M059J (cell line): ENCODE measurements around the gene MEIS2. TPM values are rescaled to one million over a fixed set of nuclear protein-coding genes. Genes with fewer than 3 reads are reported as not detected.
A peak's percentile ranks its signal among the peaks of the same experiment; 100 is the strongest.
"Not testable (repeated sequence)": the region's sequence is repeated elsewhere in the genome, so short reads cannot be mapped to it uniquely, and the experiment has no call there.

ENCODE experiments used
- DNase-seq: peaks from one replicate; pipeline ENCODE4 v3.0.0-alpha.2; 2012; ENCODE audit warnings: low read depth
- total RNA-seq: library from RNA; depleted of rRNA; stranded (reverse); fragments of >200 nt; shearing (Covaris generic); gene quantifications from 2 replicates; pipeline ENCODE4 v1.2.3, GENCODE V29; 2014

The MEIS2 gene
- total RNA-seq, 1 experiment from 2014 or later, result 32.9 TPM

GRCh38 chr15:37009288-37009687 is 91.1 kb downstream of the MEIS2 start:
- no peak for DNase-seq

DNA sequence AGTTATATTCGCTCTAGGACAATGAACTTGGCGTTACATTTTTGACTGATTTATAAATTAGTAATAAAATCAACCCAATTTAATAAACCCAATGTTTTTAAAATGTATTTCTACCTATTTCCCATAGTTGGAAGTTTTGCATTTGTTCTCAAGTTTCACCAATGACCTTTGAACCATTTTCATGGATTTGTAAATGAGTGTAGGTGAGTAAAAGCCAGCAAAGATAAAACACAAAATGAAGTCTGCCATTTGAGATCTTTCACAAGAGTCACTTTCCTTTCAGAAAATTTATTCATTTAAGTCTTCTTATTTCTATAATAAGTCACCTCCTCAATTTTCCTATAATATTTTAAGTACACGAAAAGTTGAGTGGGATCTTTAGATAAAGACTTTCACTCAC is 92.1 kb downstream of the MEIS2 start:
- DNase-seq, result no peak

- DNase-seq, result no peak
Observed at GRCh38 chr15:37007301-37007700, 93.0 kb downstream of the MEIS2 start.

DNA sequence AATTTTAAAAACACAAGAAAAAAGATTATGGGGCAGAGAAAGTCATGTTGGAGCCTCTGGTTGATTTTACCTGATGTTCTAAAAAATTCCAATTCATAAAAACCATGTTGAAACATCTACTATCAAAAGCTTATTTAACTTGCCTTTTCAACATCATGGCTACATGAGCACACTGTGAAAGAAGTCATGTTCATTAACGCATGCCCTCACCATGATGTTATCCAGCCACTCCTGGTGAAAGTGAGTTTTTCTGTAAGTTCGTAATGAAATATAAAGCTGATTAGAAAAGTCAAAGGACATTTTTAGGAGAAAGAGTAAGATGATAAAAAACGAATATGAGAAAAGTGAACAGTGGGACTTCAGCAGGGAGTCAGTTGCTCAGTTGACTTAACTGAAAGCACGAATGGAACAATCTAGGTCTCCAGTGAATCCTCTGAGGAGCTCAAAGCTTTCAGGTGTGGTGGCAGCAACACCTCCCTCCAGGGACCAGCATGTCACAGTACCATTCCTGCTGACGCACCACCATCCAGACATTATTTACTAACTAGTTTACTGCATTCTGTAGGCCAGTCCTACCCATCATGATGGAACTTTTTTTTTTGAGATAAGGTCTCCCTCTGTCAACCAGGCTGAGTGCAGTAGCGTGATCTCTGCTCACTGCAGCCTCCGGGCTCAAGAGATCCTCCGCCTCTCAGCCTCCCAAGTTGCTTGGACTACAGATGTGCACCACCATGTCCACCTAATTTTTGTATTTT is 95.2 kb downstream of the MEIS2 start:
- no peak for DNase-seq

- DNase-seq, result no peak
Observed at GRCh38 chr15:37004373-37004869, 95.9 kb downstream of the MEIS2 start.

DNA sequence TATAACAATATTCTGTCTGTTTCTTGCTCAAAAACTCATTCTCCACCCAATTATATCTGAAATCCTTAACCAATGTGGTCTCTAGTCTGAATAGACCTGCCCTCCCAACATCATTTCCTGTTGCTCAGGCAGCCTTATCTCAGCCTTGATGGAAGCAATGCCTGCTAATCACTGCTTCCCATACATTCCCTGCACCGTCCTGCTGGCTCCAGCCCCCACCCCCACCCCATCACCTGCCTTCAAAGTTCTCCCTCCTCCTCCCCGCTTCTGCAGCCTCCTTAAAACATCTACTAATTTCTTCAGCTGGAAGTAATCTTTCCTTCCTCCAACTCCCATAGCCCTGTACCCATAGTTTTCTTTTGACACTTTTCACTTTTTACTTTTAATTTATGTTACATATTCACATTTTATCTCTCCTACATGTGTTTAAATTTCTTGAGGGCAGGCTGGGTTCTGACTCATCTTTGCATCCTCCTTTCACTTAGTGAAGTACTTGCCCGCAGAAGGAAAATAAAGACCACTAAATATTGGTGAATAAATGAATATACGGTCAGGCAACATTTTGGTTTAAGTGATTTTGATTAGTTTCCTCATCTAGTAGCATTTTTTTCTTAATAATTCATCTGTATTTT is 98.2 kb downstream of the MEIS2 start:
- DNase-seq, result no peak

DNA sequence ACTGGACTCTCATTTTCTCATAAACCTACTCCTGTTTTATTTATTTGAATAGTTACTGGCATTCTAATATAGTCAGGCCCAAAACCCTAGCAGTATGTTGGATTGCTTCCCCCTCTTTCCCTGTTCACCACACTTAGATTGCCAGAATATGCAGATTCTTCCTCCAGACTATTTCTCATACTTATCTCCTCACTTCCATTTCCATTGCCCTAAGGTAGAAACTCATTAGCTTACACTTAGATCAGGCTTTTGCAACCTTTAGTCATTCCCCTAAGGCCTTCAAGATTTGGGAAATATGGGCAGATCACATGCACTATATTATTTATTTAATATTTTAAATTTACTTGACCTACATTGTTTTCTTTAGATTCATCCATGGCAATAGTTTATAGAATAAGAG is 98.9 kb downstream of the MEIS2 start:
- no peak for DNase-seq

- DNase-seq, result no peak
Observed at GRCh38 chr15:36999778-37000177, 100.6 kb downstream of the MEIS2 start.

DNA sequence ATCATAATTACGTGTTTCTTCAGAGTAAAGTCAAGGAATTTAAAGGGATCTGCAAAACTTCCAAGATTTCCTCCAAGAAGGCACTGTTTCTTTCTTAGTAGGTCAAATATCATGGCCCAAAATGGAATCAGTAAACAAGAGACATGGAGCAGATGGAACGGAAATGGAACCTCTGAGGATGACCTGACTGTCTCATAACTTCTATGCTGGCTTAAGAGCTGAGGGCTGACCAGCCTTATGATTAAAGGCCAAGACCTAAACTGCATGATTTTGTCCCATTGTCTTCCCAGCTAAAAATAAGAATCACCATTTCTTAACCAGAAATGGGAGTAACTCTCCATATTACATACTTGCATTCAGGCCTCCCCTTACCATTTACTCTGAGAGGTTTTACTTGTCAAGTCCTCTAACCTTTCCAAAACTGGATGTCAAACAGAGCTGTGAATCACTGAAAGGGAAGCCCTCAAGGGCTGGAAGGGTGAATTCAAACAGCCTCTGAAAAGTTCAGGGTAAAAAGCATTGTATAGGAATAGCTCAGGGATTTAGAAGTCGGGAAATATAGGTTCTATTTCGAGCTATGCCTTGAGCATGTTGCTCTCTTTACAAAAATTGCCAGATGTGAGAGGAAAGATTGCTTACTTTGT is 103.7 kb downstream of the MEIS2 start:
- DNase-seq, result no peak

- no peak for DNase-seq
Observed at GRCh38 chr15:36996121-36996520, 104.2 kb downstream of the MEIS2 start.

DNA sequence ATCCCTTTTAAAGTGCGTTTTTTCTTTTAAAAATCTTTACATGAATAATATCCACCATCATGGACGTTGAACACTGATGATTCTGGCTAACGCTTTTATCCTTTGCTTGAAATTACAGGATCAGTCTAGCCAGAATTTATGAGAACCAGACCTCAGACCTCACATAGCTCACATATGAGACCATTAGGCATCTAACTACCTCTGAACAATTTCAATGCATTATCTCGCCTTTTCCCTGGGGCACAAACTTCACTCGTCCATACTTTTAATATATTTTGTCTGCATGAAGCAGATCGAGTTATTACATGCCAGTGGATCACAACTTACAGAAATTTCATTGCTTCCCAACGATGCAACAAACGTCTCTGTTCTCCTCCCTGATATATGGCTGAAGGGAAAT is 105.6 kb downstream of the MEIS2 start:
- DNase-seq, result no peak

- DNase-seq, result no peak
Observed at GRCh38 chr15:36992454-36992853, 107.9 kb downstream of the MEIS2 start.

DNA sequence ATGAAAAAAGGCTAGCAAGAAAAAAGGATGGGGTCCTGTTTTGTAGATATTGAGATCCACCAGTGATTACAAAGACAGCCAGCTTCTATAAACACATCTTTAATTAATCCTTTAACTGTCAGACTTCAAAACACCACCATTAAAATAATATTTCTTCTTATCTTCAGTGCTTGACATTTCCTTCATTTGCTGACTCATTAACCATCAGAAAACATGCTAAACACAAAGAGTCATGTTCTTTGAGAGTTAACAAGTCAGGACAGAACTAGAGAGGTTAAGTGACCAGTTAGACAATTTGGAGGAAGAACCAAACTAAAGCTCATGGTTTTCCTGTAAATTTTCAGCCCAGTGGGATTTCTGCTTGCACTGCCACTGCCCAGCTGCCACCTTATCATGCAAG is 111.4 kb downstream of the MEIS2 start:
- peak; percentile 14 for DNase-seq

GRCh38 chr15:36982430-36982829 is 117.9 kb downstream of the MEIS2 start:
- DNase-seq, result no peak

DNA sequence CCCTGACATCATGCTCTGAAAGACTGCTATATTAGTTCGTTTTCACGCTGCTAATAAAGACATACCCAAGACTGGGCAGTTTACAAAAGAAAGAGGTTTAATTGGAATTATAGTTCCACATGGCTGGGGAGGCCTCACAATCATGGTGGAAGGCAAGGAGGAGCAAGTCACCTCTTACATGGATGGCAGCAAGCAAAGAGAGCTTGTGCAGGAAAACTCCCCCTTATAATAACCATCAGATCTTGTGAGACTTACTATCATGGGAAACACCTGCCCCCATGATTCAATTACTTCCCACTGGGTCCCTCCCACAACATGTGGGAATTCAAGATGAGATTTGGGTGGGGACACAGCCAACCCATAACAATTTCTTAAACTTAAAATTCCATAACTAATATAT is 120.1 kb downstream of the MEIS2 start:
- not testable (repeated sequence) for DNase-seq

DNA sequence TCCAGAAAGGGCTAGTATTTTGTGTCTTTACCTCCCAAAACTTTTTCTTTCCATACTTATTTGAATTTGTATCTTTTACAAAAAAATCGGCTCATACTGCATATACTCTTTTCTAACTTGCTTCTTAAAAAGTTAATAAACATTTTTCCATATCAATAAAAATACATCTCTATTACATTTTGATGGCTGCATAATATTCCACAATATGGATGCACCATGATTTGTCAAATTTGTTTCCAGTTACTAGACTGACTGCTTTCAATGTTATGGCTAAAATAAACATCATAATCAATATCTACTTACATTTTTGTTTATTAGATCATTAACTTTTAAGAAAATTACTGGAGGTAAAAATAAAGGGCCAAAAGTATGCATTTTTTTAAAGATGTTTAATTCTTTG is 121.7 kb downstream of the MEIS2 start:
- no peak for DNase-seq

GRCh38 chr15:36978126-36978525 is 122.2 kb downstream of the MEIS2 start:
- no peak for DNase-seq

DNA sequence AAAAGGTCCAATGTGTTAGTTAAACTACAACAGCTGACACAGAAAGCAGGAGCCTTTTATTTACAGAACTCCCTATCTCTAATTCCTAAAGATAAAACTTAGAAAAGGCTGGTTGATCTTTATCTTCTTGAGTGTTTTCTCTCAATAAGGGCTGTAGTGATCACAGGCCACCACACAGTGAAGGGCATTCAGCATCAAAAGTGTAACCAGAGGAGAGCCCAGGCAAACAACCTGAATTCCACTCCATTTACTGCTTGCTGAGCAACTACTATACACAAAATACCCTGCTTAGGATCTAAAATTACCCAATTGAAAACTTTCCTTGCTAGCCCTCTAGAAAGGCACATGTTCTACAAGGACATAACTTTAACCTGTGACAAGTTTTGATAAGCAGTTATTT is 122.7 kb downstream of the MEIS2 start:
- DNase-seq, result no peak

DNA sequence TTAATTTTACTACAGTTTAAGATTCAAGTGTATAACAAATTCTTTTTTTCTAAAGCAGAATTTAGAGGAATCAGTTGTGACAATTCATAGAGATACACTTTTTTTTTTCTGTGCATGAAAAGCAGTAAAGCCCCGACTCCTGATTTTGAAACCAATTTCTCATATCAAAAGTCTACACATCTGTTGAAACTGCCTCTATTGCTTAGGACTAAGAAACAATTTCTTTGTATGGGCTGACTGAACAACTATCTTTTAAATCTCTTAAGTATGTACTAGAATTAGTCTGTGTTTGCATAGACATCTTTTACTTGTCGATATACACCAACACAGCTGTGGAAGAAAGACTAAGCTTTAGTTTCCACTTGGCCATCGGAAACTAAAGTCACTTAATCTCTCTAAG is 127.6 kb downstream of the MEIS2 start:
- DNase-seq, result no peak

DNA sequence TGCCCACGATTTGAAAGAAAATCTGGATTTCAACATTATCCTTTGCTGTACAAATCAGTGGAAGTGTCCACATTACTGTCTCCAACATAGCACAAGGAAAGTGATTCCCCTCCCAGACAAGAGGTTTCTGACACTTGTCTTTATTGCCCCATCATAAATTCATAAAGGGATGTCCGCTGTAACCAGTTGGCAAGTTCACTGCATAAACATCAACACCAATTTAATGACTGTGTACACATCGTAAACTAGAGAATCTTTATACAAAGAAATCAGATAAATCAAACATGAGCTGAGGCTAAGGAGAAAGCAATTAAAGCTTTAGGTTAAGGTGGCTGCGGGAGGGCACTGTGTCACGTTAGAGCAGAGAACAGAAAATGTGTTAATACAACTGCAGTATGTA is 129.8 kb downstream of the MEIS2 start:
- no peak for DNase-seq

GRCh38 chr15:36967929-36968328 is 132.4 kb downstream of the MEIS2 start:
- DNase-seq, result no peak

GRCh38 chr15:36966708-36967107 is 133.6 kb downstream of the MEIS2 start:
- no peak for DNase-seq
